Limb (tissue), 2 donors: ENCODE data around the gene MTSS2.

Experiments
- DNase-seq, 2 donors: peaks; one replicate each; pipeline ENCODE4 v3.0.0-alpha.2; 2016; ENCODE audit errors: extremely low spot score in 2 of 2

MTSS2 gene

DNA sequence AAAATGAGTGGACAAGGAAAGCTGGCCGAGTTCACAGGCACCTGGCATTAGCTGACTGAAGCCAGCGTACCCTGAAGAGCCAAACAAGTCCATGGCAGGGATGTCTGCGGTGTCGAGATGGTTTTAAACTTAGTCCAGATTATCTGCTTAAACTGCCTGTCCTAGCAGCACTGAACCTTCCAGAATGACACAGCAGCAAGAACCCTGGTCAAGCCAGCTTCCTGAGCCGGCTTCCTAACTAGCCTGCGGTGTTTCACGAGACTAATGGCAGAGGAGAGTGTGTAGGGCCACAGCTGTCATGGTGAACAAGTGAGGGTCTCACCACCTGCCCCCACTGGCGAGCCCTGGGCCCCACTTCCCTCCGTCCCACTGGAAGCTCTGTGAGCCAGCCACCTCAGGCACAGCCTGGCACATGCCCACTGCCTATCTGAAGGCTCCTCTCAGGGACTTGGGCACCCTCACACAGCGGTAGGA lies 28.8 kb upstream of the MTSS2 start:
- no peak for DNase-seq

DNA sequence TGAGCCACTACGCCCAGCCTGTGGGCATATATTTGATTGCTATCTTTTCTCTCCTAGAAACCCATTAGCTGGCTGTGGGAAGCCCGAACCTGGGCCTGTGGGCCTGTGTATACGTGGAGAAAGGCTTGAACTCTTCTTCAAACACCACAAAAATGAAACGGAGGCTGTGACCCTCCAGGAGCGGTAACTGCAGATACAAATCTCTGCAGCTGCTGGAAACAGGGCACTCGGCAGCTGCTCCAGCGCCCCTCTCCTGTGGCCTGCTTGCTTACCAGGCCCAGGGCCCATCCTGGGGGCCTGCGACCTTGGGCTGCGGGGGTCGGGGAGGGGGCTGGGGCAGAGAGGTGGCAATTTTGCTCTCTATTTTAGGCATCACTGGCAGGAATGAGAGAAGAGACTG lies 28.0 kb upstream of the MTSS2 start:
- no peak for DNase-seq

DNA sequence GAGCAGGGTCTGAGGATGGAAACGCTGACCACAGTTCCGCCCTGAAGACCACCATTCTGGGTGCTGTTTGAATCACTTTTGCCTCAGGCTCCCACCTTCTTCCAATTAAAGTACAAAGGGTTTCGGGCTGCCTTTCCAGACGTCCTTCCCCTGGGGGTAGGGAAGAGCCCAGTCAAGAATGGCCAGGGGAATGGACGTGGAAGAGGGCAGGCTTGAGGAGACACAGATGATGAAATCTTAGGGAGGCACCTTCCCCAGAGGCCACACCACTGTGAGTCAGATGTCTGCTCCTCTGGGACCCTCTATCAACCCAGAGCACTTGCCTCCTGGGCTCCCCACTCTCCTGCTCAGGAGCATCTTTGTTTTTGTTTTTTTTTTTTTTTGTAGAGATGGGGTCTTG lies 27.5 kb upstream of the MTSS2 start:
- no peak for DNase-seq

DNA sequence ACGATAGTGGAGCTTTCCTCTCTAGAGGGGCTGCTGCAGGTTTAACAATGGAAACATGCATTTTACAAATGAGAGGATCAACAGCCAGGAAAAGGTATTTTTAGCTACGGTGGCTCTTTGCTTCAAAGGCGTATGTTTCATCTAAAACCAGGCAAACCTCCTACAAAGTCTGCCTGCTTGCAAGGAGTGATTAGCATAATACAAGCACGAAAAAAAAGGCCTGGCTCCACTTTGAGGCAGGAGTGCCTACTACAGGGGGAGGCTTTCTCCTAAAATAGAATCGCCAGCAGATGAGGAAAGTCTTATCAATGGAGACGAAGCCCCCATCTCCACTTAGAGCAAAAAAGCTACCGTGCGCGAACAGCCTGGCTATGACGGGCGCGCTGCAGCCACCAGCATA lies 27.1 kb upstream of the MTSS2 start:
- DNase-seq = no peak

DNA sequence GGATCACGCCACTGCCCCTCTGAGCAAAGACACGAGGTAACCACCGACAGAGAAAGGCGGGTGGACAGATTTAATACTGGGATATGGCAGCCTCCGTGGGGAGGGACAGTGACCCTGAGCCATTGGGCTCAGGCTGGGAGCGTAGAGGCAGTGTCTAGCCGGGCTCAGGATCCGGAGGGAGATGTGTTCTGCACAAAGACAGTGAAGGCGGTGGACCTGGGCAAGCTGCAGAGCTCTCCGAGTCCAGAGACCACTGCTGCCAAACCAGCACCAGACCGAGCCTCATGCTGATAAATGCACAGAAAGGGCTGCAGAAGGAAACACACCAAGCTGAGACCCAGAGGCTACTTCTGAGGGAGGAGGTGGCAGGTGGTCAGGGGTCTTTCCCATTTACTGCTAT lies 26.5 kb upstream of the MTSS2 start:
- no peak for DNase-seq

DNA sequence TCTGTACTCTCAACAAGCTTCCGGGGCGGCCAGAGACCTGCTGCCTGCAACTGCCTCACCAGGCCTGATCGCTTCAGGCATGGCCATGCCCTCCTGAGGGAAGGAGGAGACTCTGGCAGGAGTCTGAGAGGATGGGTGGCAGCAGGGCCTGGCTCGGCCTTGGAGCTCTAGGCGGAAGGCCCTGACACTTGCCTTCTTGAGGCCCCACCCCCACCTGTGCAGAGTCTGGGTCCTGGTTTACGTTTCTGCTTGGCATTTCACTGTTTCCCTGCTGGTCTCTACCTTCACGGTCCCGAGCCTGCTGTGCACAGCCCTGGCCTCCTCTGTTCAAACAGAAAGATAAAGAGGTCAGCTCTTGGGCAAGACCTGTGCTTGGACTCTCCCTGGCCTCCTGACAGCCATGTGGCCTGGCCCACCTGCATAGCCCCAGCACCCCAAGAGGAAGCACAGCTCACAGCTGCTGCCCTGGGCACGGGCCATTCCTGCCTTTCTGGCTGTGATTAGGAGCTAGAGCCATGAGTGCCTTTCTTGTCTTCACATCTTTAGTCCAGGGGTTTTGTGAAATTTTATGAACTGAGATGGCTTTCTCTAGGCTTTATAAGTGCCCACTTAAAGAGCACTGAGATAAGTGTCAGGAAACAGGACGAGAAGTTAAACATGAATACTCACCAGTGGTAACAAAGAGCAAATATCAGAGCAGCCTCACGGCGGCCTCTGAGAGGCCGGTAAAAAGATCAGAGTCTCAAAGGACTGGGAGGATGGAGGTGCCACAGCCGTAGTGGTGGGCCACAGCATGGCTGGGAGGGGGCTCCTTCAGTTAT lies 25.6 kb upstream of the MTSS2 start:
- no peak for DNase-seq

DNA sequence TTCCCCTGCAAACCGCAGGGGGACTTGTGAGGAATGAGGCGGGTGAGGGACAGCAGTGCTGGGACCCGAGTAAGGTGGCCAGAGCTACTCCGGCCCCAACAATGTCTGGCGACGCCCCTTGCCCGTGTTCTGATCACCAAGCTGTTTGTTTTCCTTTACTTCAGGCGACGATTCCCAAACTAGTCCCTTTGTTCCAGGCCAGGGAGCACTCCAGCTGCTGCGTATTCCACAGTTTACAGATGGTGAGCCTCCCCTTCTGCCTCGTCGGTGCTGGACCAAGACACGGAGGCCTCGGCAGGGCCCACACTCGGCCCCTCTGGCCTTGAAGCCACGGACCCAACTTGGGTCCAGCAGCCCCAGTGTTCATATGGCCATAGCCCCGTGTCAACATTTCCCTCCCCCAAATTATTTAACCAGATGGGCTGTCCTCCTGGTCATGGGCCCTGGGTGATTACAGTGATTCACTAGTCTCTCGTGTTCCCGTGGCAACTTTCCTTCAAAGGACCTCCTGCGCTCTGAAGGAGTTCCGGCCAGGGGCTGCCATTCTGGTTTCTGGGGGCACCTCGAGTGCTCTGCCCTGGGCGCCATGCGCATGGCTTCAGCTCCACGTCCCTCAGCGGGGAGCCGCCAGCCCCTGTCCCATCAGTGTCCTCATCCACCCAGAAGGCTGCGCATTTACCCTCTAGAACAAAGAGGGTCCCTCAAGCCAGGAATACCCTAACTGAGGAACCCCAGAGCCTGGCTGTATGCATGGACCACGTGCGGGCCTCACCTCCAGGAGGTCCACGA lies 24.8 kb upstream of the MTSS2 start:
- DNase-seq = no peak

DNA sequence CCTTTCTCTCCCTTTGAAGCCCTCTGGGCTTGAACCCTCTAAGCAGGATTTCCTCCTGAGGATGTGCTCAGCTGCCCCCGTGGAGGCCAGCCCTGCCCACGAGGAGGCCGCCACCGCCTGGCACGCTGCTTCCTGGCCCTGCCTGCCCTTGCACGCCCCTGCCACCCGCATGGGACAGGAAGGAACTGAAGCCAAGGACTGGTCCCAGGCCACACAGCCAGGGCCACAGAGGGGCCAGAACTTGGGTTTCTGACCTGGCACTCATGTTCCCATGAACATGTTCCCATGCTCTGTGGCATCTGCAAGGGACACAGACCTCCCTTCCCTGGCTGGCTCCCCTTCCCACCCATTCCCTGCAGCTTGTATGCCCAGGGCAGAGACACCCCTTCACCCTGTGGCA lies 24.1 kb upstream of the MTSS2 start:
- no peak for DNase-seq

DNA sequence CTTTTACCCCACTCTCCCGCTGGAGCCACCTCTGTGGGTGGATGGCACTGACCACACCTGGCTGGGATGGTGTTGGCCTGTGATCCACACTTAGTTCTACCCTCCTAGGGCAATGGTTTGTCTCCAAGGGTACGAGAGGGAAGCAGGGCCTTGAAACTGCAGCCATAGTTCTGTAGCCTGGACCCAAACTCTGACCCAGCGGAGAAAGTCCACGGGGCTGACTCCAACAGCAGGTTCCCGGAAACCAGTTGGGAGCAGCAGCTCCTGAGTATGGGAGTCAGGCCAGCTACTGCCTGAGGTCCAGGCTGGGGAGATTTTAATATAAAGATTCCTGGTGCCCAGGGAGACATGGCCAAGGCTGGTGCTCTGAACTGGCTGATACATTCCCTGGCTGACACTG lies 23.6 kb upstream of the MTSS2 start:
- no peak for DNase-seq

DNA sequence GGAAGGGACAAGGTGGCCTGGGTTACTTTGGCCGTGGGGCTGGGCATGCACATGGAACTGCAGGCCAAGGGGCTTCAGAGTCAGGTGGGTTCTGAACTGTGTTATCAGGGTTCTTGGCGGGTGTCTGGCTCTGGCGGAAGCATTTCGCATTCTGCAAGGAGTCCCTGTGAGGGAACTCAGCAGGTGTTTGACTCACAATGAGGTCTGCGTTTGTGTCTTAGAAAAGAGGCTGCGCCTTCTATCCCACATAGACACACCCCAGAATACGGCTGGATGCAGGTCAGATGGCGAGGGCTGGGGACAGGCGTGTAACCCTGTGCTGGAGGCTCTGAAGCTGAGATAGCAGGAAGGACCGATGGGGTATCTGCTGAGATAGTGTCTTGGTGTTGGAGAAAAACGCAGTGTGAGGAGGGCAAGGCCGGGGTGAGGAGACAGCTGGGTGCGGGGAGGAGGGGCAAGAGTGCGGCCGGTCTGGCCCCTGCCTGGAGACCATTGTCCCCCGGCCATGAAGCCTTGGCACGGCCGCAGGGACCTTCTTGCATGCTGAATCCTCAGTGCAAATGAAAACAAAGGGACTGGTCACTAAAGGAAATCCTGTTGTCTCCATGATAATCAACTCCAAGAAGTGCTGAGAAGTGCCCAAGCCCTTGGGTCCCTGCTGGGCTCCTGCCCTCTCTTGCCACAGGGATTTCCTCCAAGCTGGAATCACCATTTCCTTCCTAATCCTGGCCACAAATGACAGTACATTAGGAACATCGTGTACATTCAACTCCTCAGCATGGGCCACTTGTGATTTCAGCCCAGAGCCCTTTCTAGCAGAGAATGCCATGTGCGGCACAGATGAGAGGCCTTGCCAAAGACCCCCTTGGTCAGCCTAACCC lies 22.8 kb upstream of the MTSS2 start:
- no peak for DNase-seq

DNA sequence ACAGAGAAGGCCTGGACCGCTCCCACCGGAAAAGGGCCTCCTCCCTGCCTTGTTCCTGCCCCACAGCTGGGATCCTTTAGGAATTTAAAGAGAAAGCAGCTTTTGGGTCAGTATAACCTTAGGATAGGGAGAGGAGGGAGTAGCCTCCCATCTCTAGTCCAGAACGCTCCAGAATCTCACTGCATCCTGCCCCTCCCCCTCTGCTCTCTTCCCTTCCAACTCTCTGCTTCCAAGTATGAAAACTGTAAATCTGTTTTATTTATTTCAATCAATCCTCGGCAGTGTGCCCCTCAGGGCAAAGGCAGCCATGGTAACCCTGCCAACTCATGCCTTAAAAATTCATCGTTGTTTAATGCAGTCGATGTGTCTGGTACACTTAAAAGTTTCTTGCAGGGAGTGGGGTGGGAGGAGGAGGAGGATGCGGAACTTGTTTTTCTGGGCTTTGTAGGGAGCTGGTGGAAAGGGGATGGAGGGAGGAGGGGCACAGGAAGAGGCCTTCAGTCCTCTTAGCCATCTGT lies 21.2 kb upstream of the MTSS2 start:
- no peak for DNase-seq

DNA sequence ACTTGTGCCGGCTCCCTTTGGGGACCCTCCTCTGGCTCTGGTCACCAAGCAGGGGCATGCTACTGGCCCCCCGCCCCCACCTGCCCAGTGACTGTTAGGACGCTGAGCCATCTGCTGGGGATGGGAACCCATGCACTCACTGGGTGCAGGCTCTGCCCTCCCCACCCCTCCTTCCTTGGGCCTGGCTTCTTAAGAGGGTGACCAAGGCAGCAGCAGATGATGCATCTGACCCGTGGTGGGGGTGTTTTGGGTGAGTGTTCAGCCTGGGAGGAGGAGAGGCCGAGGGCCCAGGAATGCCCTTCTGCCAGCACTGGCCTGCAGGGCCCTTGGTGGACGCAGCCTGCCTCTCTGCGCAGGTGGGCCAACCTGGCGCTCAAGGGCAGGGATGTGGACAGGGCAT lies 19.2 kb upstream of the MTSS2 start:
- no peak for DNase-seq

DNA sequence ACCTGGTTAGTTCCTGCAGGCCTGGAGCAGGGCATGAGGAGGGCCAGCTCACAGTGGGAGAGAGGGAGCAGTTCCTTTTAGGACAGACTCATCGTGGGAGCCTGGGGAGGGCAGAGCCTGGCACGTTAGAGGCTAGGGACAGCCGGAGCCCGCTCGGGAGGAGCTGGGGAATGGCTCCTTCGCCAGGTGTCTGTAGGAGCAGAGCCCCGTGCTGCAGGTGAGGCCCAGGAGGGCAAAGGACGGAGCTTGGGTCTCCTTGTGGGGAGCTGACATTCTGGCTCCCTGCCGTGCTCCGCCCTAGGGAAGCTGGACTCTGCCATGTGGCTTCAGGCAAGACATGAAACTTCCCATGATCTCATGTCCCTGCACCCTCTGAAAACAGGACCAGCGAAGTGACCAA lies 18.7 kb upstream of the MTSS2 start:
- no peak for DNase-seq

DNA sequence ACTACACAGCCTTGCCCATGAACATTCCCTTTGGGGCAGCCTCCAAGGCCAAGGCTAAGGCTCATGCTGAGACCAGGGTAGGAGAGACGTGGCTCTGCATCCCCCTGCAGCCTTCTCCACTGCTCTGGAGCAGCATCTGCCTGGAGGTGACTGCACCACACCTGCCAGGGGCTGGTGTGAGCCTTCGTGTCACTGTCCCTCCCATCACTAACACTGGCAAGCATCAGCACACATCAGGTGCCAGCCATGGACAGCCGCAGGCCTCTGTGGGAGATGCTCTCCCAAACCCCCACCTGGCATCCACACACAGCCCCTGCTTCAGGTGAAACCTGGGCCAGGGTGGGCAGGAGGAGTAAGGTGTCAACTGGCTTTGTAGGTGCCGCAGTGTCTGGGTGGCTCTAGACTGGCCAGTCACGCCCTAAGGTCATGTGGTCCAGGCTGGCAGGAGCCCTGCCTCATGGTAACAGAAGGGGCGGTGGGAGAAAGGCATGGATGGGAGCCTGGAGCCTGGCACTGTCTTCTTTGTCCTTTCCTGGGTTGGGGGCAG lies 18.1 kb upstream of the MTSS2 start:
- no peak for DNase-seq

DNA sequence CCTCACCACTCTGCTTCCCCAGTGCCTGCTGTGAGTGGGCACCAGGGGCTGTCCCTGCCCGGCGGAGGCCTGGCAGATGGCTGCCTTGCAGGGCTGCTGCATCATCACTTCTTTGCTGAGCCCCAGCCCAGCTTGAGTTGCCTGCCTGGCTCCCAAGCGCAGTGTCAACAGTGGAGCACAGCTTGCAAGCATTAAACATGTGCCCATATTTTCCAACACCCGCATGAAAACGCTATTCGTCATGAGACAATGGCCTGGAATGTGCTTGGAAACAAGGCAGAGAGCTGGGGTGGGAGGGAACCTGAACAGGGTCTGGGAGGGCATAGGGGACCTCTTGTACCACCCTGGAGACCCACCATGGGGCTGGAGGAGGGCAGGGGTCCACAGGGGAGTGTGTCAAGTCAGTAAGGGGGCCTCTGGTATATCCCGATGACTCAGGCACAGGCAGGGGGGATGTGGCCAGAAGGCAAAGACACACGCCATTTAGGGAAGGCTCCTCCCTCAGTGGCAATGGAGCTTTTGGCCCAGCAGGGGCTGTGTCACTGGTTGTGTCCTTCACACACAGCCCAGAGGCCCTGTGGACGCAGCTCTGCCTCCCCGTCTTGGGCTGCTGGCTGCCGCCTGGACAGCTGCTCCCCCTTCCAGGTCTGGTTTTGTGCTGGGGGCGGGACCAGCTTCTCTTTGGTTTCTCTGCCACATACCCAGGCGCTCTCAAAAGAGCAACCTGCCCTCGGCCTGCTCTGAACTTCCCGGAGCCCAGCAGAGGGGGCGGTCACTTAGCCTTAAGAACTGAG lies 17.4 kb upstream of the MTSS2 start:
- peak in 1 of 2 donors; percentile 68 for DNase-seq

DNA sequence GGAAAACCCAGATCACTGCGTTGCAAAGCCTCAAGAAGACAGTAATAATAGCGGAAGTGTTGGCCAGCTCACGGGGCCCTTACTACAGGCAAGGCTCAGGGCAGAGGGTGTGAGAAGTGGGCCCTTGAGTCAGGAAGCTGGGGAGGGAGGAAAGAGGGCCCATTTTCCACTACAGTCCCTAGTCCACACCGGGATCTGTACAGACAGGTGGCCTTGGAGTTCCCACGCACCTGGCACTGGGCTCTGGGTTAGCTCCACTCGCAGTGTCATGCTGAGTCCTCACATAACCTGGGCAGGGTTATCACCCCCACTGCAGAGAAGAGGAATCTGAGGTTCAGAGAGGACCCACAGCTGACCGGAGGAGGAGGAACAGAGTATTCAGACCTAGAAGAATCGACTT lies 16.8 kb upstream of the MTSS2 start:
- DNase-seq = no peak

DNA sequence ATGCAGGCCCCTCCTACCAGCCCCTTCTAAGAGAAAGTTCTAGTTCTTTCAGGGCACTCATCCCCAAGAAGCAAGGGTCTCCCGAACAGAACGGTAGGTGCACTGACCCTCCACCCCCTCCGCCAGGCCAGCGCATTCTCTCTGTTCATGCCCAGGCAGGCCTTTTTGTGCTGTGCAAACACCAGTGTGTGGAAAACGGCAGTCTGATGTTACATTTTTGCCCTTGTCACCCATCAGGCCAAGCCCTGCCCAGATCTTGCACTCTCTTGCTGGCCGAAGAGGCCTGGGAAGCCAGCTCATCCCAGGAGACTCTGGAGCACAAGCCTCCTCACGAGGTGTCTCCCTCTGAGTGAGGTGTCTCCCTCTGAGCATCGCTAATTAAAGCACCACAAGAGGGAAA lies 16.1 kb upstream of the MTSS2 start:
- no peak for DNase-seq

DNA sequence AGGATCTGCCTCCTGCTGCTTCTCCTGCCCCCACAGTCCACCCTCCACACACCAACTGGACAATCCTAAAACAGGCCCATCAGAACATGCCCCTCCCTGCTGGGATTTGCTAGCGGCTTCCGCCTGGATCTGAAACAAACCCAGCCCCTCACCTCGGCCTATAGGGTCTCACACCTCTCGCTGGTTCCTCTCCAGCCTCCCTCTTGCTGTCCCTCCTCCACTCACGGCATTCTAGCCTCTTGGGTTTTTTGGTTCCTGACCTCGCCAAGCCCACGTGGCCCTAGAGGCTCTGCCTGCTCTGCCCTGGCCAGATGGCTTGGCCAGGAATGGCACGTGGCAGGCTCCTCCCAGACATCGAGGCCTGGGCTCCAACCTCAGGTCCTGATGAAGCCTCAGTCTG lies 15.7 kb upstream of the MTSS2 start:
- DNase-seq = no peak

DNA sequence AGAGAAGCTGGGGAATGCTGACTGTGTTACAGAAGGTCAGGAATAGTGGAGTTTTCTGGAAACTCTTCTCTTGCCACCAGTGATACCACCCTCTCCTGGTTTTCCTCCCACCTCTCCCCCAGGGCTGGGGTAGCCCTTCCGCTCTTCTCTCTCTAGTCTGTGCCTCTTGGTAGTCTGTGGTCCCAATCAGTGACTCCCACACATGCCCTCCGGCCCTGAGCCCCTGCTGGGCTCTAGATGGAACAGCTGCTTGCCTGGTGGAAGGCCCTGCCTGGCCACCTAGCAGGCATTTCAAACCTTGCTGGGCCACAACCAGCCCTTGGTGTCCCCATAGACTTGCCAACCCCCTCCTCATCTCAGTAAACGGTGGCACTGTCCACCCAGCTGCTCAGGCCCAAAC lies 15.2 kb upstream of the MTSS2 start:
- DNase-seq = no peak
